WTC11 (cell line): ENCODE data around the gene CDK6. TPM values are rescaled to one million over a fixed set of nuclear protein-coding genes. Genes with fewer than 3 reads are reported as not detected.

Experiments
- ATAC-seq: fragments of 200-7000 bp; cut with Tn5 transposase; 2 replicates; pipeline ENCODE4 v1.10.0; 2021; ENCODE audit warnings: mild to moderate bottlenecking, moderate library complexity
- CTCF ChIA-PET: fragments of 300-600 bp; sonication (Branson Sonifier 250); formaldehyde crosslinking; loops from one replicate; lab custom pipeline; 2021; ENCODE audit warnings: antibody characterized with exemption; lab: Charles Lee
- POLR2A ChIA-PET: fragments of 350-600 bp; sonication (Branson Sonifier 250); formaldehyde crosslinking; loops from one replicate; lab custom pipeline; 2021; ENCODE audit warnings: antibody characterized with exemption; lab: Charles Lee
- DNase-seq: peaks from one replicate; pipeline ENCODE4 v3.0.0; 2021; ENCODE audit warnings: low spot score
- H3K27ac Mint-ChIP-seq: 2 replicates; pipeline ENCODE4 v1.8.0; 2021; ENCODE audit warnings: mixed read lengths
- H3K27me3 Mint-ChIP-seq: 2 replicates; pipeline ENCODE4 v1.8.0; 2021; ENCODE audit warnings: low read depth, mild to moderate bottlenecking, moderate library complexity, mixed read lengths
- H3K36me3 Mint-ChIP-seq: 2 replicates; pipeline ENCODE4 v1.8.0; 2021; ENCODE audit warnings: mixed read lengths
- H3K4me1 Mint-ChIP-seq: 2 replicates; pipeline ENCODE4 v1.8.0; 2022; ENCODE audit warnings: mixed read lengths
- H3K4me3 Mint-ChIP-seq: 2 replicates; pipeline ENCODE4 v1.8.0; 2021; ENCODE audit warnings: mild to moderate bottlenecking, moderate library complexity, mixed read lengths
- H3K9me3 Mint-ChIP-seq: 2 replicates; pipeline ENCODE4 v1.8.0; 2021; ENCODE audit warnings: mixed read lengths
- ARID4B ChIP-seq: sonication (generic); formaldehyde crosslinking; IDR thresholded peaks from 2 replicates; pipeline ENCODE4 v1.8.0; 2023; ENCODE audit warnings: missing genetic modification reagents, mild to moderate bottlenecking, borderline replicate concordance
- ATF3 ChIP-seq: sonication (generic); formaldehyde crosslinking; conservative IDR thresholded peaks from 2 replicates; pipeline ENCODE4 v1.8.1; 2022; ENCODE audit warnings: mild to moderate bottlenecking, missing genetic modification reagents
- CBFB ChIP-seq: sonication (generic); formaldehyde crosslinking; IDR thresholded peaks from 2 replicates; pipeline ENCODE4 v1.8.1; 2022; ENCODE audit warnings: mild to moderate bottlenecking, low read depth, missing genetic modification reagents
- CREM ChIP-seq: sonication (generic); formaldehyde crosslinking; IDR thresholded peaks from 2 replicates; pipeline ENCODE4 v1.8.1; 2022; ENCODE audit warnings: mild to moderate bottlenecking, missing genetic modification reagents, moderate library complexity
- HMGA2 ChIP-seq: fragments of 250-450 bp; sonication (Bioruptor Pico); IDR thresholded peaks from 2 replicates; pipeline ENCODE4 v1.4.0; 2021; ENCODE audit warnings: mild to moderate bottlenecking, moderate library complexity
- PREB ChIP-seq: sonication (generic); formaldehyde crosslinking; IDR thresholded peaks from 2 replicates; pipeline ENCODE4 v1.8.1; 2022; ENCODE audit warnings: mild to moderate bottlenecking, missing genetic modification reagents, moderate library complexity, borderline replicate concordance
- TEAD4 ChIP-seq: sonication (generic); formaldehyde crosslinking; IDR thresholded peaks from 2 replicates; pipeline ENCODE4 v1.8.0; 2022; ENCODE audit warnings: mild to moderate bottlenecking, missing genetic modification reagents
- ZNF138 ChIP-seq: sonication (generic); formaldehyde crosslinking; conservative IDR thresholded peaks from 2 replicates; pipeline ENCODE4 v1.8.1; 2022; ENCODE audit warnings: mild to moderate bottlenecking, moderate library complexity, missing genetic modification reagents
- ZNF219 ChIP-seq: sonication (generic); formaldehyde crosslinking; IDR thresholded peaks from 2 replicates; pipeline ENCODE4 v1.8.0; 2023; ENCODE audit warnings: missing genetic modification reagents, mild to moderate bottlenecking, borderline replicate concordance
- ZNF317 ChIP-seq: sonication (generic); formaldehyde crosslinking; IDR thresholded peaks from 2 replicates; pipeline ENCODE4 v1.8.1; 2023; ENCODE audit warnings: low read depth, mild to moderate bottlenecking, moderate library complexity, missing genetic modification reagents, borderline replicate concordance
- ZNF512 ChIP-seq: sonication (generic); formaldehyde crosslinking; IDR thresholded peaks from 2 replicates; pipeline ENCODE4 v1.8.1; 2022; ENCODE audit warnings: missing genetic modification reagents, borderline replicate concordance
- ZNF532 ChIP-seq: fragments of 250-450 bp; sonication (Bioruptor Pico); IDR thresholded peaks from 2 replicates; pipeline ENCODE4 v1.9.0; 2021; ENCODE audit warnings: mild to moderate bottlenecking, borderline replicate concordance
- total RNA-seq: library from RNA; stranded (reverse); gene quantifications from 3 replicates; pipeline ENCODE4 v1.2.3, GENCODE V29; 2021

Gene CDK6
- total RNA-seq, 1 experiment from 2014 or later = 47.2 TPM

- H3K9me3 Mint-ChIP-seq = no peaks in the 10 kb centered on the region
- no peak overlapping the region for H3K4me3 Mint-ChIP-seq
- ATAC-seq (no peak), DNase-seq (no peak)
- TF ChIP-seq HMGA2 = no peak
- no peak for TF ChIP-seq ATF3 (CRISPR knock-in tag)
- no peak for TF ChIP-seq ZNF532 (CRISPR knock-in tag)
- TF ChIP-seq ZNF512 (CRISPR knock-in tag) = no peak
- no peak for TF ChIP-seq ZNF138 (CRISPR knock-in tag)
- no peak for TF ChIP-seq ARID4B (CRISPR knock-in tag)
- TF ChIP-seq TEAD4 (CRISPR knock-in tag) = no peak
- TF ChIP-seq ZNF219 (CRISPR knock-in tag) = no peak
- no peak for TF ChIP-seq PREB (CRISPR knock-in tag)
- no peak for TF ChIP-seq CBFB (CRISPR knock-in tag)
- TF ChIP-seq CREM (CRISPR knock-in tag) = no peak
- no peak for TF ChIP-seq ZNF317 (CRISPR knock-in tag)
- no peaks in the 10 kb centered on the region for H3K27me3 Mint-ChIP-seq
- POLR2A ChIA-PET = interaction anchor here (0.6 kb wide), 1 partner anchor 11 kb away, joined by 4 read pairs; no protein-coding TSS in a partner anchor
- CTCF ChIA-PET = no interaction called here
- no peaks in the 10 kb centered on the region for H3K36me3 Mint-ChIP-seq
- no peak overlapping the region for H3K27ac Mint-ChIP-seq
- H3K4me1 Mint-ChIP-seq = peaks cover 9% of the 10 kb centered on the region
These were observed 191.8 kb downstream of the CDK6 start for GRCh38 chr7:92644406-92645113.
